Measurements from ENCODE around the gene CDK5.

DNA sequence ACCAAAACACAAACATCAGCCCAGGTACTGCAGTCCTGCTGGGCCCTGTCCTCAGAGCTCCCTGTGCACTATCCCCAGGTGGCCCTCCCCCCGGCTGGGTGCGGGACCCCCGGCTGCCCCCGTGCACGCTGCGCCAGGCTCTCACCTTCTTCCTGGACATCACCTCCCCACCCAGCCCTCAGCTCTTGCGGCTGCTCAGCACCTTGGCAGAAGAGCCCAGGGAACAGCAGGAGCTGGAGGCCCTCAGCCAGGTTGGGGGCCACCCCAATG lies 47.7 kb downstream of the CDK5 start:
- TF ChIP-seq, protein P1, sequence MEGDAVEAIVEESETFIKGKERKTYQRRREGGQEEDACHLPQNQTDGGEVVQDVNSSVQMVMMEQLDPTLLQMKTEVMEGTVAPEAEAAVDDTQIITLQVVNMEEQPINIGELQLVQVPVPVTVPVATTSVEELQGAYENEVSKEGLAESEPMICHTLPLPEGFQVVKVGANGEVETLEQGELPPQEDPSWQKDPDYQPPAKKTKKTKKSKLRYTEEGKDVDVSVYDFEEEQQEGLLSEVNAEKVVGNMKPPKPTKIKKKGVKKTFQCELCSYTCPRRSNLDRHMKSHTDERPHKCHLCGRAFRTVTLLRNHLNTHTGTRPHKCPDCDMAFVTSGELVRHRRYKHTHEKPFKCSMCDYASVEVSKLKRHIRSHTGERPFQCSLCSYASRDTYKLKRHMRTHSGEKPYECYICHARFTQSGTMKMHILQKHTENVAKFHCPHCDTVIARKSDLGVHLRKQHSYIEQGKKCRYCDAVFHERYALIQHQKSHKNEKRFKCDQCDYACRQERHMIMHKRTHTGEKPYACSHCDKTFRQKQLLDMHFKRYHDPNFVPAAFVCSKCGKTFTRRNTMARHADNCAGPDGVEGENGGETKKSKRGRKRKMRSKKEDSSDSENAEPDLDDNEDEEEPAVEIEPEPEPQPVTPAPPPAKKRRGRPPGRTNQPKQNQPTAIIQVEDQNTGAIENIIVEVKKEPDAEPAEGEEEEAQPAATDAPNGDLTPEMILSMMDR (IDR thresholded peaks at IDR 0.05) = no peak
- TF ChIP-seq POLR2A (IDR thresholded peaks at IDR 0.05) = no peak
- TF ChIP-seq POLR2AphosphoS5 (IDR thresholded peaks at IDR 0.05) = no peak

Measured in prostate gland (tissue), 2 donors.